ENCODE data around the gene MALSU1. TPM values are rescaled to one million over a fixed set of nuclear protein-coding genes. Genes with fewer than 3 reads are reported as not detected.

Gene MALSU1
- total RNA-seq, 1 donor from 2014 or later, result 62.3 TPM

- Mint-ChIP-seq H3K27ac (ENCODE audit: unreplicated experiment) (no peak overlapping the region), H3K36me3 (ENCODE audit: low read depth, unreplicated experiment) (no peaks in the 10 kb centered on the region), H3K4me1 (ENCODE audit: low read depth, unreplicated experiment) (peaks cover 9% of the 10 kb centered on the region), H3K9me3 (ENCODE audit: unreplicated experiment) (no peaks in the 10 kb centered on the region), H3K4me3 (ENCODE audit: unreplicated experiment) (no peak overlapping the region), H3K27me3 (ENCODE audit: low read depth, unreplicated experiment) (no peaks in the 10 kb centered on the region)
- no peak overlapping the region for H3K4me2 ChIP-seq (ENCODE audit: low read length)
- no peak overlapping the region for H3K4me3 ChIP-seq (ENCODE audit: insufficient read depth, low read depth, low read length)
- H3K9ac ChIP-seq (ENCODE audit: low read length), result no peak overlapping the region
- no peaks in the 10 kb centered on the region for H3K27me3 ChIP-seq (ENCODE audit: insufficient read depth, low read length)
- TF ChIP-seq CTCF (IDR thresholded peaks at IDR 0.05; ENCODE audit: insufficient read depth, low read depth, low read length) (no peak), EZH2 (IDR thresholded peaks at IDR 0.05; ENCODE audit: insufficient read depth, low read length) (no peak)
- peaks cover 6% of the 10 kb centered on the region for H3K79me2 ChIP-seq (ENCODE audit: insufficient read depth, low read length)
- no peaks in the 10 kb centered on the region for H3K36me3 ChIP-seq (ENCODE audit: insufficient read depth, low read length)
- no peaks in the 10 kb centered on the region for H4K20me1 ChIP-seq (ENCODE audit: insufficient read depth, low read length)
- no peak for FAIRE-seq
- H3K9me3 ChIP-seq (ENCODE audit: insufficient read depth, low read depth, low read length), result no peaks in the 10 kb centered on the region
- no peak for DNase-seq (ENCODE audit: low read depth)
- peaks cover 8% of the 10 kb centered on the region for H3K4me1 ChIP-seq (ENCODE audit: insufficient read depth, low read length)
- H3K27ac ChIP-seq (ENCODE audit: low read depth, low read length), result no peak overlapping the region
- H2AFZ ChIP-seq (ENCODE audit: low read depth, low read length), result no peak overlapping the region
Observed at GRCh38 chr7:23294549-23295400, 4.4 kb upstream of the MALSU1 start.

- Mint-ChIP-seq H3K4me3 (ENCODE audit: unreplicated experiment) (no peak overlapping the region), H3K4me1 (ENCODE audit: low read depth, unreplicated experiment) (peaks cover 10% of the 10 kb centered on the region), H3K9me3 (ENCODE audit: unreplicated experiment) (no peaks in the 10 kb centered on the region), H3K36me3 (ENCODE audit: low read depth, unreplicated experiment) (no peaks in the 10 kb centered on the region), H3K27me3 (ENCODE audit: low read depth, unreplicated experiment) (no peaks in the 10 kb centered on the region), H3K27ac (ENCODE audit: unreplicated experiment) (no peak overlapping the region)
- no peak overlapping the region for H3K4me3 ChIP-seq (ENCODE audit: insufficient read depth, low read depth, low read length)
- no peak overlapping the region for H3K4me2 ChIP-seq (ENCODE audit: low read length)
- H3K27me3 ChIP-seq (ENCODE audit: insufficient read depth, low read length), result no peaks in the 10 kb centered on the region
- H2AFZ ChIP-seq (ENCODE audit: low read depth, low read length), result no peak overlapping the region
- H3K9ac ChIP-seq (ENCODE audit: low read length), result no peak overlapping the region
- peaks cover 10% of the 10 kb centered on the region for H3K4me1 ChIP-seq (ENCODE audit: insufficient read depth, low read length)
- peaks cover 2% of the 10 kb centered on the region for H4K20me1 ChIP-seq (ENCODE audit: insufficient read depth, low read length)
- peaks cover 12% of the 10 kb centered on the region for H3K79me2 ChIP-seq (ENCODE audit: insufficient read depth, low read length)
- TF ChIP-seq CTCF (IDR thresholded peaks at IDR 0.05; ENCODE audit: insufficient read depth, low read depth, low read length) (no peak), EZH2 (IDR thresholded peaks at IDR 0.05; ENCODE audit: insufficient read depth, low read length) (no peak)
- no peak for DNase-seq (ENCODE audit: low read depth)
- no peak overlapping the region for H3K27ac ChIP-seq (ENCODE audit: low read depth, low read length)
- FAIRE-seq, result no peak
- no peaks in the 10 kb centered on the region for H3K9me3 ChIP-seq (ENCODE audit: insufficient read depth, low read depth, low read length)
- H3K36me3 ChIP-seq (ENCODE audit: insufficient read depth, low read length), result no peaks in the 10 kb centered on the region
Observed at GRCh38 chr7:23295401-23295697, 3.8 kb upstream of the MALSU1 start.
